ENCODE results near the gene ATG10.

ATG10 gene

GRCh38 chr5:82283893-82284292 is 312.1 kb downstream of the ATG10 start:
- H3K27ac ChIP-seq = no peak overlapping the region
- no peak for TF ChIP-seq CTCF (conservative IDR thresholded peaks at IDR 0.05)

GRCh38 chr5:82285206-82285605 is 313.4 kb downstream of the ATG10 start:
- H3K27ac ChIP-seq = no peak overlapping the region
- no peak for TF ChIP-seq CTCF (conservative IDR thresholded peaks at IDR 0.05)

GRCh38 chr5:82287625-82288024 is 315.8 kb downstream of the ATG10 start:
- no peak overlapping the region for H3K27ac ChIP-seq
- no peak for TF ChIP-seq CTCF (conservative IDR thresholded peaks at IDR 0.05)

- H3K27ac ChIP-seq = no peak overlapping the region
- no peak for TF ChIP-seq CTCF (conservative IDR thresholded peaks at IDR 0.05)
These were observed 318.2 kb downstream of the ATG10 start for GRCh38 chr5:82290005-82290404.

- no peak overlapping the region for H3K27ac ChIP-seq
- no peak for TF ChIP-seq CTCF (conservative IDR thresholded peaks at IDR 0.05)
These were observed 319.1 kb downstream of the ATG10 start for GRCh38 chr5:82290908-82291307.

GRCh38 chr5:82291420-82291819 is 319.6 kb downstream of the ATG10 start:
- TF ChIP-seq CTCF (conservative IDR thresholded peaks at IDR 0.05) = no peak
- no peak overlapping the region for H3K27ac ChIP-seq

GRCh38 chr5:82295144-82295543 is 323.3 kb downstream of the ATG10 start:
- no peak overlapping the region for H3K27ac ChIP-seq
- no peak for TF ChIP-seq CTCF (conservative IDR thresholded peaks at IDR 0.05)
